Stimulated activated naive CD8-positive, alpha-beta T cell treated with anti-CD3 and anti-CD28 coated beads, Interleukin-15, amount 100 ng/mL, for 72 hours (primary cell): Measurements from ENCODE around the gene LEFTY1.
"Not testable (repeated sequence)": the region's sequence is repeated elsewhere in the genome, so short reads cannot be mapped to it uniquely, and the experiment has no call there.

Experiments
- ATAC-seq: fragments of 150-1000 bp; cut with Tn5 transposase; 2 replicates; pipeline ENCODE4 v1.10.0; 2021; ENCODE audit warnings: mild to moderate bottlenecking, moderate library complexity
- DNase-seq, 2 donors: peaks; one replicate each; pipeline ENCODE4 v3.0.0; 2021 to 2022
- H3K27ac Mint-ChIP-seq, 2 donors: one replicate each; pipeline ENCODE4 v1.8.0; 2022; ENCODE audit warnings: mild to moderate bottlenecking in 2 of 2, mixed read lengths in 2 of 2, moderate library complexity in 2 of 2
- H3K27me3 Mint-ChIP-seq: one replicate; pipeline ENCODE4 v1.8.0; 2022; ENCODE audit warnings: mixed read lengths
- H3K4me1 Mint-ChIP-seq: one replicate; pipeline ENCODE4 v1.8.0; 2022; ENCODE audit warnings: mild to moderate bottlenecking, mixed read lengths
- H3K4me3 Mint-ChIP-seq, 2 donors: one replicate each; pipeline ENCODE4 v1.8.0; 2022; ENCODE audit warnings: mild to moderate bottlenecking in 2 of 2, mixed read lengths in 2 of 2, moderate library complexity in 1 of 2
- H3K9me3 Mint-ChIP-seq, 2 donors: one replicate each; pipeline ENCODE4 v1.8.0; 2022; ENCODE audit warnings: mixed read lengths in 2 of 2

LEFTY1 gene

DNA sequence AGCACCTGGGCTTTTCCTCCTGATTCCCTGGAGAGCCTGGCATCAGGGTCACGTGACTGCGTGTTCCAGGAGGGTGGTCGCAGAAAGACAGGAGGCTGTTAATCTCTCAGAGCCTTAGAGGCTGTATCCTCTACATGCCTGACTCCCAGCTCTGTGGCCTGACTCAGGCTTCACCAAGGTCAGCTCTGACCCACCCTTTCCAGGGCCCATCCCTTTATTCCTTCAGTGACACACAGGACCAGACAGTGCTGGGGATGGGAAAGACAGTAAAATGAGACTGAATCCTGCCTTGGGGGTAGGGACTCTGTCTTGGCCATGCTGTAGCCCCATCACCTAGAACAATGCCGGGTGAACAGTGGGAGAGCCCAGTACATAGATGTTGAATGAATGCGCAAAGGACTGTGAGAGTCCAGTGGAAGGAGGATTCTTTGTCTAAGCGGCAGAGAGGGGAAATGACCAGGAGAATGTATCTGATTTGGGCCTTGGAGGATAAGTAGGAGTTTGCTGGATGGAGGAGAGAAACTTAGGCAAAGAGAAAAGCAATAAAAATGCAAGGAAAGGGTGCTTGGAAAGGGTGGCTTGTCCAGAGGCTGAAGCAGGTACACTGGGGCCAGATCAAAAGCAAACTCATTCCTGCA, 46.0 kb downstream of the LEFTY1 start:
- Mint-ChIP-seq H3K9me3 (no peaks in the 10 kb centered on the region), H3K27me3 (no peaks in the 10 kb centered on the region), H3K4me1 (peaks cover 41% of the 10 kb centered on the region), H3K27ac (peak overlapping the region in 1 of 2 donors; percentile 59), H3K4me3 (no peak overlapping the region)
- ATAC-seq (no peak), DNase-seq (no peak)

DNA sequence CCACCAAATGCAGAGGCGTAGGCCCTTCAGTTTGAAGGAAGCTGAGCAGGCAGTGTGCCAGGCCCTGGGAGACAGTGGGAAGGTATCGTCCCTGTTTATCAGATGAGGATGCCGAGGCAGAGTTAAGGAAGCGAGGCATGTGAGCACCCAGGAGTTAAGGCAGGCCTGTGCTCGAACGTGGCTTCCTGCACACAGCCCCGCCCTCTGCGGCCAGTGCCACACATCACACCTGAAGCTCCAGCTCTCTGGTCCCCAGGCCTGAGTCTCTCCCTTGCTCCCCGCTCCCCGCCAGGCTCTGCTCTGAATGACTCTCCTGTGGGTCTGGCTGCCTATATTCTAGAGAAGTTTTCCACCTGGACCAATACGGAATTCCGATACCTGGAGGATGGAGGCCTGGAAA, 46.9 kb downstream of the LEFTY1 start:
- Mint-ChIP-seq H3K27ac (no peak overlapping the region), H3K9me3 (no peaks in the 10 kb centered on the region), H3K27me3 (no peaks in the 10 kb centered on the region), H3K4me3 (no peak overlapping the region), H3K4me1 (peaks cover 33% of the 10 kb centered on the region)
- DNase-seq (no peak), ATAC-seq (peak; percentile 29)

- ATAC-seq (no peak), DNase-seq (no peak)
- Mint-ChIP-seq H3K9me3 (no peaks in the 10 kb centered on the region), H3K4me3 (no peak overlapping the region), H3K4me1 (peaks cover 24% of the 10 kb centered on the region), H3K27me3 (no peaks in the 10 kb centered on the region), H3K27ac (no peak overlapping the region)
Measured at GRCh38 chr1:225840713-225841112, 48.2 kb downstream of the LEFTY1 start.

GRCh38 chr1:225840223-225840610, 48.7 kb downstream of the LEFTY1 start:
- Mint-ChIP-seq H3K9me3 (no peaks in the 10 kb centered on the region), H3K27me3 (no peaks in the 10 kb centered on the region), H3K27ac (peak overlapping the region in 1 of 2 donors; percentile 5), H3K4me3 (no peak overlapping the region), H3K4me1 (peaks cover 20% of the 10 kb centered on the region)
- ATAC-seq (no peak), DNase-seq (no peak)

DNA sequence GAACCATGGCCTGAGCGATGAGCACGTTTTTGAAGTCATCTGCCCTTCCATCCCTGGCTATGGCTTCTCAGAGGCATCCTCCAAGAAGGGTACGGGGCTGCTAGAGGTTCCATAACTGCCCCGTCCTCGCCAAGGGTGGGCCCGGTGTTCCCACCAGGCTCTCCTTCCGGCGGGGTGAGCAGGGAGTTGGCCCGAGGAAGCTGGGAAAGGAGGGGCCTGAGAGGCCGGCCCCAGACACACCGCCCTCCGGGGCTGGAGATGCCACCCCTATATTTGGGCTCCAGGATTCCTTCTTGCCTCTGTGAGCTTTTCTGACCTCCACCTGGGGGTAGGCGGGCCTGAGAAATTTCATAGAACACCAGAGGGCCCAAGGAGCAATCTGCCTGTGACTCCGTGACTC, 50.2 kb downstream of the LEFTY1 start:
- no peak for ATAC-seq
- no peak overlapping the region for H3K27ac Mint-ChIP-seq
- peaks cover 20% of the 10 kb centered on the region for H3K4me1 Mint-ChIP-seq
- no peak for DNase-seq
- H3K27me3 Mint-ChIP-seq = no peaks in the 10 kb centered on the region
- no peaks in the 10 kb centered on the region for H3K9me3 Mint-ChIP-seq
- H3K4me3 Mint-ChIP-seq = no peak overlapping the region

DNA sequence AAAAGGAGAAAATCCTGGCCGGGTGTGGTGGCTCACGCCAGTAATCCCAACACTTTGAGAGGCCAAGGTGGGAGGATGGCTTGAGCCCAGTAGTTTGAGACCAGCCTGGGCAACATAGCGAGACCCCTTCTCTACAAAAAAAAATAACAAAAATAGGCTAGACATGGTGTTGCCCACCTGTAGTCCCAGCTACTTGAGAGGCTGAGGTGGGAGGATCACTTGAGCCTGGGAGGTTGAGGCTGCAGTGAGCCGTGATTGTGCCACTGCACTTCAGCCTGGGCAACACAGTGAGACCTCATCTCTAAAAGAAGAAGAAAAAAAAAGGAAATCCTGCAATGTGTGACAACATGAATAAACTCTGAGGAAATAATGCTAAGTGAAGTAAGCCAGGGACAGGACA, 52.6 kb downstream of the LEFTY1 start:
- Mint-ChIP-seq H3K4me1 (peaks cover 11% of the 10 kb centered on the region), H3K4me3 (peak overlapping the region in 1 of 2 donors; percentile 24)
- H3K27me3 Mint-ChIP-seq, ATAC-seq, H3K9me3 Mint-ChIP-seq, H3K27ac Mint-ChIP-seq, DNase-seq: not testable (repeated sequence)
